HT-29 (cell line): ENCODE data around the gene IFNK. TPM values are rescaled to one million over a fixed set of nuclear protein-coding genes. Genes with fewer than 3 reads are reported as not detected.
A peak's percentile ranks its signal among the peaks of the same experiment; 100 is the strongest.

Experiments
- DNase-seq: peaks from one replicate; pipeline ENCODE4 v3.0.0-alpha.2; 2015; ENCODE audit warnings: low spot score
- total RNA-seq: library from RNA; depleted of rRNA; stranded (reverse); fragments of >200 nt; shearing (Covaris generic); gene quantifications from 2 replicates; pipeline ENCODE4 v1.2.3, GENCODE V29; 2014

Gene IFNK
- total RNA-seq, 1 experiment from 2014 or later = not detected

DNA sequence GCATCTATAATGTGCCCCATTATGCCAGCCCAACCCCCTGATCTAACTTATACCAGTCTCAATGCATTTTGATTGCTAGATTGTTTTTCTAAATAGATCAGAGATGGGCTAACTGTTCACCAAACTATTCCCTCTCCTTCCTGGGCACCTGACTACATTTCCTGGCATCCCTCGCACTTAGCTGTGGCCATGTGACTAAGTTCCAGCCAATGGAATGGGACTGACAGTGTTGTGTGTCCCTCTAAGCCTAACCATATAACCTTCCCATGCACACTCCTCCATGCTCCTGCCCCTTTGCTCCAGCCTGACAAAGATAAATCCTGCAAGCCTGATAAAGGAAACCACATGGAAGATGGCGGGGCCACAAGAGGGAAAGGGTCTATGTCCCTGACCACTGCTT, 12.3 kb upstream of the IFNK start:
- no peak for DNase-seq

DNA sequence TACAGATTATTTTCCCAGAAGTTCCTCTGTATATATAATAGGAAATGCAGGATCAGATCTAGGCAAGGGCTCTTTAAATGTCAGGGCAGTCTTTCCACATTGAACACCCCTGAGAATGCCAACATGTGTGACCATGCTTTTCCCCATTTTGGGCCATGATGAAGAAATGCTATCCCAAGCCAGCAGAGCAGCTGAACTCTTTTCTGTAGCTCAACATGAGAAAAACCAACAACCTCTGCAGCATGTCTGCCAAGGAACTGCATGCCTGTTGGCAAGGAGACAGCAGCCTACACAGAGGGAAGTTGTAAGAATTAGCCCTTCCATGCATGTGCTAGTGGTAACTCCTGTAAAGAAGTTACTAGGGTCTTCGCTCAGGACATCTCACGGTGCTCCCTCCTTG, 9.5 kb upstream of the IFNK start:
- DNase-seq = no peak

DNA sequence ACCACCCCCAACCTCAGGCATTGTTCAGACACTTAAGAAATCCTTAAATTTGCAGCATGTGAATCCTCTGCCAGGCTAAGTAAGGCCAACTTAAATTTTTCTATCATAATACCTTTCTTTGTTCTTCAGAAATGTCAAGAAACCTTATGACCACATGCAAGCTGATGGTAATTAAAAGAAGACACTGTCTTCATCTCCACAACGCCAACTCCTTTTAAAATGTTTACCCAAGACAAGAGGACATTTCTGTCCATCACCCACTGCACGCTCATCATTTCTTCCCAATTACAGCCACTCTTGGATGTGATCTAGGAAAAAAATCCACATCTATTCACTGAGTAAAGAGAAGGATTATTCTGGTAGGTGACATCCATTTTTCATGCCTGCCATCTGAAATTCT, 6.1 kb upstream of the IFNK start:
- DNase-seq = no peak

DNA sequence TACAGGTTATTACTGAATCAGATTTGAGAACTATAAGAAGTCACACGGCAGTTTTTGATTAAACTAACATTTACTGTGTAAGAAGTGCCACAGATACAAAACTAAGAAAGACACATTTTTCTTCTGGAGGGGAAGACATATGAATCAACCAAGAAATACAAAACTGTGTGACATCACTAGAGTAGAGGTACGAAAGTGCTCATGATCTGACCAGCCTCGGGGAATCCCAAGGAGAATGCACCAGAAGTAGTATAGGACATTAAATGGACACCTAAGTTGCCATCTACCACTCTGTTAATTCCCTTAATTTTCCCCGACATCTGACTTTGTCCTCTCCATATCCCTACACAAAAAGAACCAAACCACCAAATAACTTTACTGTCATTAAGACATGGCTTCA, 5.3 kb upstream of the IFNK start:
- no peak for DNase-seq

DNA sequence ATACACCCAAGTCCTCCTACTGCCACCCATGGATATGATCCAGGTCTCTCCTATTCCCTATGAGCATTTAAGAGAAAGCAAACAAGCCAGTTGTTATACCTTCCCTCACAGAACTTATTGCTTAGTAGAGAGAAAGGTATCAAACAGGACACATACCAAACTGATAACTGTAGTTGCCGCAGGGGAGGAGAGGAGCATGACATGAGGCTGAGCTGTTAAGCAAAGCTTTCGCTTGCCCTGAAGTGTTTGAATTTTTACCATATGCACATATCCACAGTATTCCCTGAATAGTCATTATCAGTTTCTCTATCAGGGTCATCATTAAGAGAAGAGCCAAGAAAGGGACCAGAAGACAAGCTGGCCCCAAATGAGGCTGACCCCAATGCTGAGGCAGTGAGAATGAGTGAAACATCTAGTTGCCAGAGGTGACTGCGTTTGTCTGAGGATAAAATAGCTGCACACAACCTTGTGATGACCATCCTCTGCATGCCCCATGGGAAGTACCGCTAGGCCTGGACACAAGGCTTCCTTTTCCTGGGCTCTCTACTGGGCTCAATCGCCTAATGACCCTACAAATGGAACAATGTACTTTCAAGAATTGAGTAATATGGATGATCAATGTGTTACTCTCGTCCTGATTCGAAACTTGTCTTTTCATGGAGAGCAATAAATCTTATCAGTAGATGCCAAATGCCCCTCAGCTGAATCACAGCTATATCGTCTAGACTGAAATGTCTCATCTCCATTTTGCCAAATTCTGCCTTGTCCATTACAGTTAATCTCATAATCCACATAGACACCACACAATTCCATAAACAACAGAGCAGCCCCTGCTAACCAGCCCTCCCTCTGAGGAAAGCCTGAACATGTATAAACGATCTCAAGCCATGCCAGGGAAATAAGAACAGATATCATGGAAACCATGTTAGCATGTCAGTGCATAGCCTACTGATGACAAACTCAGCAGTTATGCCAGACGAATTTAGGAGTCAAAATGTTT, 4.3 kb upstream of the IFNK start:
- no peak for DNase-seq

DNA sequence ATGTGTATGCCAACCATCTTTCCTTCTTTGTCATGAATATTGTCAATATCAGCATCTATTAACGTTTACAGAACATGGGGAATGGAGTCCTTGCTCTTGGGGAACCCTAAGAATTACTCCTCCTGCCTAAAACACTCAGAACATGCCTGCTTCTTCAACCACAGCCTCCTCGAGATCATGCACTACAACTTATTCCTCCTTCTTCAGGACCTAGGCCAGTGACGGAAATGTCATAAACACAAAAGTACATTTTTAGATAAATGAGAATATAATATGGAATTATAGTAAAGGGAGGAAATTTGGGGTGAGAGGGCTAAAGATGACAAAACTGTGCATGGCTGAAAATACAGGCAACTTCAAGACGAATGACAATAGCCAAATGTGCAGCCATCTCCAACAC, 3.1 kb upstream of the IFNK start:
- no peak for DNase-seq

DNA sequence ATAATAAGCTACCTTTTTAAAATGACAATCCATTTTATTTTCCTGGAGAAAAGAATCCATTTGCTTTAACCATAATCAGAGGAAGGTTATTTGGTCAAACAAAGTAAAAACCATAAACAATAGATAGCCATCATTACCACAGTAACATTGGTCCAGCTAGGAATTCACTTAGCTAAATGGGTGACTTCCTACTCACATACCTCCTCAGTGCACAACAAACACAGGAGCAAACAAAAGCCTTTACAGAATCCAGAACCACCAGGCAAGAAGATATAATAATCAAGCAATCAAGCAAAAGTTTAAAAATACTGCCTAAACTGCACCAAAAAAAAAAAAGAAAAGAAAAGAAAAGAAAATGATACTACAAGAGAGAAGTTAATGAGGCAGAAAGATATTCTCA, 949 bp upstream of the IFNK start:
- DNase-seq = no peak

GRCh38 chr9:27527702-27528075, 3.6 kb downstream of the IFNK start:
- DNase-seq = no peak

GRCh38 chr9:27528076-27528885, 4.2 kb downstream of the IFNK start:
- DNase-seq = peak; percentile 65

GRCh38 chr9:27528886-27529315, 4.8 kb downstream of the IFNK start:
- DNase-seq = peak; percentile 46

DNA sequence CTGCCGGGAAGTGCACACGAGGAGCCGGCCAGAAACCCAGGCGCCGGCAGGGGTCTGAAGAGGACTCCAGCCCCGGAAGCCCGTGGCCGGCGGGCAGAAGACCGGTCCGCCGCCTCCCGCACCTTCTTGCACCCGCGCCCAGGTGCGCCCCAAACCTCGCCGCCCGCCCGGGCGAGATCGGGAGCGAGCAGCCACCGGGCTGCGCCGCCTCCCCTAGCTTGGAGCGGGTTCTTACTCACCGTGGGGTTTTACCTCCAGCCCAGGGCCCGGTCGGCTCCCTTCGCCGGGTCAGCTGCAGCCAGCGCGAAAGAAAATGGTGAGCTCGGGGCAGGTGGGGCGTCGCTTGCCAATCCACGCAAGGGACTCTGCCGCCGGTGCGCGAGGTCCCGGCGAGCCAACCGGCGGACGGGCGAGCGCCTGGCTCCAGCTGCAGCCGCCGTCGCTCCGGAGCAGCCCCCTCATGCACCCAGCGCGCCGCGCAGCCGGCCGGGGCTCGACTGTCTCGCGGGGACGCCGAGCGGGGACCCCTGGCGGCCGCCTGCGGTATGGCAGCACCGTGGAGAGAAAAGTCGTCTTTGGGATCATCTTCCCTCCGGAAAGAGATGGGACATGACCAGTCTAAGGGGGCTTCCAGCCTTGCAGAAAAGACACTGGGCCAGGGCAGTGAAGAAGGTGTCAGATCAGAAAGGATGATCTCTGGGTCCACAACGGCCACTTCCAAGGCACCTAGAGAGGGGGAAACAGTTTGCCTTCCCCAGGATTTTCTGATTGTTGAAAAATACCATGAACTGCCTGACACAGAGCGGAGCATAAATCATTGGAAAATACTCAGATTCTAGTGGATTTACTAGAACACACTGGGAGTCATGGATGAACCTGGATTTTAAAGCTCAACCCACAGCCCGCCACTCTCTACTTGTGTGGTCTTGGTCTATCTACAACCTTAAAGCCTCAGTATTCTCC, 5.5 kb downstream of the IFNK start, which contains the start of gene MOB3B:
Gene MOB3B (minus strand): TSS at position 499 of the 963 bp plus-strand sequence. CDS start 74,264 bp downstream, outside the sequence.
- DNase-seq = peak; percentile 78

- DNase-seq = no peak
Observed at GRCh38 chr9:27530915-27531755, 7.0 kb downstream of the IFNK start.

DNA sequence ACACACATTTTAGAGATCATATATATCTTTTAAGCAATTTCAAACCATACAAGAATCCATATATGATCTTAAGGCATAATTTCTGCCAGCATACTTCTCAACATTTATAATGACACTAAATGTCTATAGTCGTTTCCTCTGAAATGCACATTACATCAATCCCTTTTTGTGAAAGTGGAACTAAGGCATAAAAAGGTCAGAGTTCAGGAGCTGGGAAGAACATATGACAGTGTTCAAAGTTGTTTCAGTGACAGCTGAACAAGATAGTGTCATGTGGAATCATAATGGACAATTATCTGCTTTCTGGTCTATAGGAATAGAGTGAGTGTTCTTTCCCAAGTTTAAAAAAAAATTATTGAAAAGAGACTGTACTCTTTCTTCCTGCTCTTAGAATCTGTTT, 8.0 kb downstream of the IFNK start:
- no peak for DNase-seq

GRCh38 chr9:27533311-27533710, 9.2 kb downstream of the IFNK start:
- no peak for DNase-seq

DNA sequence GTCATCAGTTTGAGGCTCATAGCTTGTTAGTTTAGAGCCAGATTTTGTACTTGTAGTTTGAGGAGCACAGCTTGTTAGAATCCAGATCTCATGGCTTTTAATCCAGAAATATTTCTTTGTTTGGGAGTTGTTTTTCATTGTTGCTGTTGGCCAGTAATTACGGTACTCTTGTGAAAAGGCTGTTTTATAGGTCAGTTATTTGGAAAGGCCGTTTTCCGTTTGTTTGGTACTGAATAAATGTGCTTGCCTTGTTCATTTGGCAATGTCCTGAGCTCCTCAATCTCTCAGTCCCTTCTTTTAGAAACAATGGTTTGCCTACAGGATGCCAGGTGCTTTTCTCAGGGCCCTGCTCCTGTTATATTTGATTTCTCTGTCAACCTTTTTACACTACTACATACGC, 10.0 kb downstream of the IFNK start:
- no peak for DNase-seq

- no peak for DNase-seq
Observed at GRCh38 chr9:27534658-27535209, 10.6 kb downstream of the IFNK start.

DNA sequence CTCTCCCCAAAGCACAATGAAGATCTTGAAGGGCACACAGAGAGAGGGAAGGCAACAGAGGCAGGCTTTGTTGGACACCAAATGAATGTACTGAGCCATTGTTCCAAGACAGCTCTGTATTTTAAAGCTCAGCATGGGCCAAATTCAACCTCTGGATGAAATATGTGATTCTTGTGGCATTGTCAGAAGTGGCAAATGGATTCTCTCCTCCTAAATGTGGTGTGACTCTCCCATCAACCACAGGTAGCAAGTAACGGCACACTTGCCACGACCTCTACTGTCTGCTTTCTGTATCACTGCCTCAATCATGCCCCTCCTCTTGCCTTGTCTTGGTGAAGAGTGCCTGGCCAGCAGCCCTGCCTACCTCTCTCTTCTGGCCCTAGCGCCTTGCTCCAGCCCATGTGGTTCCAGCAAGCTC, 11.6 kb downstream of the IFNK start:
- peak; percentile 37 for DNase-seq

DNA sequence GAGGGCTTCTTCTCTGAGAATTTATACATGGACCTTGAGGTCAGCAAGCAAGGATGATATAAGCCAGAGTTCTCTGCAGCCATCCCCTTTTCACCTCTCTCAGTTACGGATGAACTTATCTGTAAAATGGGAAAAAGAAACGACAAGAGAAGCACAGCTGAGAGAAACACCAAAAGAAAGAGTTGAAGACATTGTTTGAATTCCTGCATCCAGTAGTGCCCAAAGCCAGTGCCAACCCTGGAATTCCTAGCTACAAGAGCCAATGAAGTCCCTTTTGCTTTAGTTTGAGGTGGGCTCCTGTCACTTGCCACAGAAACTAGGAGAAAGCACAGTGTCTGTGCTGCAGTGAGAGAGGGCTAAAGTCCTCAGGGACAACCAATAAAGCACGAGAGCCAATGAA, 12.1 kb downstream of the IFNK start:
- DNase-seq = no peak

GRCh38 chr9:27537027-27537435, 12.9 kb downstream of the IFNK start:
- DNase-seq = no peak

GRCh38 chr9:27537756-27538155, 13.7 kb downstream of the IFNK start:
- DNase-seq = no peak
